ENCODE data around the gene TIGIT. TPM values are rescaled to one million over a fixed set of nuclear protein-coding genes. Genes with fewer than 3 reads are reported as not detected.
A peak's percentile ranks its signal among the peaks of the same experiment; 100 is the strongest.
"Not testable (repeated sequence)": the region's sequence is repeated elsewhere in the genome, so short reads cannot be mapped to it uniquely, and the experiment has no call there.

Gene TIGIT
- total RNA-seq, result 10 to 100 TPM; 17.3 to 22.1 TPM

DNA sequence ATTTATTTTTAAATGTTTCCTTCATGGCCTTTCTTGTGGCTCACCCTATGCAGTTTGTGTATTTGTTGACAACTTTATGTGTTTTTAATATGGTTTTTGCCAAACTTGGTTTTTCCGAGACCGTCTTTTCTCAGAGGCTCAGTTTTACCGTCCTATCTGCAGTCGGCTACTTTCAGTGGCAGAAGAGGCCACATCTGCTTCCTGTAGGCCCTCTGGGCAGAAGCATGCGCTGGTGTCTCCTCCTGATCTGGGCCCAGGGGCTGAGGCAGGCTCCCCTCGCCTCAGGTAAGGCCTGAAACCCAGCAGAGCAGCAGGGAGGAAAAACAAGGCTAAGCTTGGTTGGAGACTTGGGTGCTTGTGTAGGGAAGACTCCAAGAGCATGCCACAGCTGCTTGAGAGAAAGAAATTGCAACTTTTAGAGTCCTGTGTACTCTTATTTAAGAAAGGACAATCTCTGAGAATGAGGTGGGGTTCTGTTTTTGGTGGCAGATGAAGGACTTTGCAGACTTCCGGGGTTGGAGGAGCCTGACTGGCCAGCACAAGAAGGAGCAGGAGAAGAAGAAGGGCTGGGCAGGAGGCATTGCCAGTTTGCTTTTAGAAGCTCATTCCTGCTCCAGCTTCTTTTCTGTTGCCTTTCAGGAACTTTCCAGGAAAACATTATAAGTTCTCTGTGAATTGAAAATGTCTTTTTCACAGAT, at the start of gene TIGIT:
Gene TIGIT, plus strand, starts transcription at position 191 of the 698 bp plus-strand sequence. Its CDS starts 34 bp downstream, at position 225.
- Mint-ChIP-seq H3K4me3 (peak within 1 kb of the TSS; percentile 63), H3K27me3 (ENCODE audit: low read depth) (no peaks in the 10 kb centered on the region), H3K9me3 (ENCODE audit: insufficient read depth) (no peaks in the 10 kb centered on the region), H3K27ac (peak within 1 kb of the TSS; percentile 77), H3K4me1 (ENCODE audit: low read depth) (peaks cover 36% of the 10 kb centered on the region), H3K36me3 (ENCODE audit: low read depth) (peaks cover 10% of the 10 kb centered on the region)
- ChIA-PET CTCF (interaction anchor here (0.6 to 5.0 kb wide), 13 partner anchors 11 to 449 kb away, joined by 3 to 54 read pairs (median 3); no protein-coding TSS in a partner anchor), POLR2A (interaction anchor here (1.0 to 6.3 kb wide), 9 partner anchors 8 to 80 kb away, joined by 3 to 53 read pairs (median 5); no protein-coding TSS in a partner anchor)
- ATAC-seq (no peak), DNase-seq (no peak)

DNA sequence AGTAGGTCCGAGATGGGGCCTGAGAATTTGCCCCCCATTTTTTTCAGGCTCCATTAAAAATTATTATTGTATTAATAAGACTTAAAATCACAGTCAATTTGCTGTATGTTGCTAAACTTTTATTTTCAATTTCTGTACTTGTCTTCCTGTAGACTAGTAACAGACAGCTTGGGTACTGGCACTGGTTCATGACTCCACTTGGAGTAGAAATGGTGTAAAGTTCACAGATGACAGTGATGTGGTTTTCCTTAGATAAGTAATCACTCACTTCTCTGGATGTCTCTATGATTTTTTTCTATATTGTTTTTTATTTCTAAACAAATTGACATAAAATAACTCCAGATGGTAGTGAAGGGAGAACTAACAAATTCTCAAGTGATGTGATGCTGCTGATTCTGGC, 40.9 kb upstream of the TIGIT start:
- CTCF ChIA-PET, result no interaction called here
- ATAC-seq, result no peak
- Mint-ChIP-seq H3K36me3 (ENCODE audit: low read depth) (peaks cover 2% of the 10 kb centered on the region), H3K27ac (no peak overlapping the region), H3K4me1 (ENCODE audit: low read depth) (peaks cover 2% of the 10 kb centered on the region), H3K4me3 (no peak overlapping the region), H3K27me3 (ENCODE audit: low read depth) (no peaks in the 10 kb centered on the region), H3K9me3 (ENCODE audit: insufficient read depth) (no peaks in the 10 kb centered on the region)
- POLR2A ChIA-PET, result no interaction called here
- no peak for DNase-seq

- DNase-seq, result no peak
- H3K36me3 Mint-ChIP-seq (ENCODE audit: low read depth), result peaks cover 2% of the 10 kb centered on the region
- H3K9me3 Mint-ChIP-seq (ENCODE audit: insufficient read depth), result peaks cover 3% of the 10 kb centered on the region
- H3K4me3 Mint-ChIP-seq, result no peak overlapping the region
- CTCF ChIA-PET, result no interaction called here
- no peak for ATAC-seq
- peaks cover 2% of the 10 kb centered on the region for H3K4me1 Mint-ChIP-seq (ENCODE audit: low read depth)
- no peaks in the 10 kb centered on the region for H3K27me3 Mint-ChIP-seq (ENCODE audit: low read depth)
- POLR2A ChIA-PET, result no interaction called here
- H3K27ac Mint-ChIP-seq, result no peak overlapping the region
These were observed 40.3 kb upstream of the TIGIT start for GRCh38 chr3:114253505-114253904.

- ChIA-PET CTCF (interaction anchor here (2.3 kb wide), 1 partner anchor 31 kb away, joined by 6 read pairs; no protein-coding TSS in a partner anchor), POLR2A (no interaction called here)
- Mint-ChIP-seq H3K9me3 (ENCODE audit: insufficient read depth) (peaks cover 19% of the 10 kb centered on the region), H3K27me3 (ENCODE audit: low read depth) (no peaks in the 10 kb centered on the region), H3K4me1 (ENCODE audit: low read depth) (no peaks in the 10 kb centered on the region), H3K27ac (no peak overlapping the region), H3K36me3 (ENCODE audit: low read depth) (peaks cover 10% of the 10 kb centered on the region), H3K4me3 (no peak overlapping the region)
- no peak for DNase-seq
- ATAC-seq, result no peak
These were observed 34.3 kb upstream of the TIGIT start for GRCh38 chr3:114259566-114259965.

DNA sequence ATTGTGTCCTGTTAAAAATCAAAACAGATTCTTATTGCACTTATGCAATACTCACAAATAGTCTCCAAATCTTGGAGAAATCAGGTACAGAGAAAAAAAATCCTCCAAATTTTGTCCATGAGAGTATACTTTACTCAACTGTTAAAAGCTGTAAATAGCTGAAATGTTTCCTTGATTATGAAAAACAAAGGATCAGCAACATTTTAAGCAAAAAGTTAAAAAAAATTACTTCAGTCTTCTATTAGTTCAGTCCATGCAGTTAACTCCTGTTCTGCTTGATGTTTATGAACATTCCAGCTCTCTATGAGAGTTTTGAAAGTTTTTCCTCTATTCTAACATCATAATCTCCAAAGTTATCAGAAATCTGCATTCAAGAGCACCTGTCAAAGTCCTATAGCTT, 33.7 kb upstream of the TIGIT start:
- peaks cover 11% of the 10 kb centered on the region for H3K36me3 Mint-ChIP-seq (ENCODE audit: low read depth)
- no peaks in the 10 kb centered on the region for H3K4me1 Mint-ChIP-seq (ENCODE audit: low read depth)
- H3K27me3 Mint-ChIP-seq (ENCODE audit: low read depth), result no peaks in the 10 kb centered on the region
- ATAC-seq (no peak), DNase-seq (no peak)
- no peak overlapping the region for H3K27ac Mint-ChIP-seq
- ChIA-PET CTCF (interaction anchor here (0.7 to 2.3 kb wide), 2 partner anchors 31 to 129 kb away, joined by 3 to 6 read pairs; no protein-coding TSS in a partner anchor), POLR2A (no interaction called here)
- peaks cover 25% of the 10 kb centered on the region for H3K9me3 Mint-ChIP-seq (ENCODE audit: insufficient read depth)
- H3K4me3 Mint-ChIP-seq, result no peak overlapping the region

GRCh38 chr3:114270019-114270418, 23.8 kb upstream of the TIGIT start:
- no peak overlapping the region for H3K27ac Mint-ChIP-seq
- peaks cover 3% of the 10 kb centered on the region for H3K4me1 Mint-ChIP-seq (ENCODE audit: low read depth)
- no peaks in the 10 kb centered on the region for H3K27me3 Mint-ChIP-seq (ENCODE audit: low read depth)
- ChIA-PET POLR2A (no interaction called here), CTCF (interaction anchor here (0.9 to 1.7 kb wide), 6 partner anchors 17 to 114 kb away, joined by 3 to 5 read pairs (median 4); no protein-coding TSS in a partner anchor)
- ATAC-seq (no peak), DNase-seq (no peak)
- H3K9me3 Mint-ChIP-seq (ENCODE audit: insufficient read depth), result peaks cover 45% of the 10 kb centered on the region
- peaks cover 14% of the 10 kb centered on the region for H3K36me3 Mint-ChIP-seq (ENCODE audit: low read depth)
- H3K4me3 Mint-ChIP-seq, result no peak overlapping the region

GRCh38 chr3:114272271-114272670, 21.6 kb upstream of the TIGIT start:
- no peak for ATAC-seq

GRCh38 chr3:114274929-114275328, 18.9 kb upstream of the TIGIT start:
- Mint-ChIP-seq H3K9me3 (ENCODE audit: insufficient read depth) (peaks cover 18% of the 10 kb centered on the region), H3K4me3 (no peak overlapping the region), H3K36me3 (ENCODE audit: low read depth) (peaks cover 11% of the 10 kb centered on the region), H3K27ac (no peak overlapping the region), H3K27me3 (ENCODE audit: low read depth) (no peaks in the 10 kb centered on the region), H3K4me1 (ENCODE audit: low read depth) (peaks cover 5% of the 10 kb centered on the region)
- ChIA-PET POLR2A (no interaction called here), CTCF (interaction anchor here (0.9 to 2.4 kb wide), 3 partner anchors 16 to 122 kb away, joined by 3 to 10 read pairs (median 3); no protein-coding TSS in a partner anchor)
- DNase-seq (no peak), ATAC-seq (no peak)

More at GRCh38 chr3:114272271-114272670, 21.6 kb upstream of the TIGIT start:
- Mint-ChIP-seq H3K36me3 (ENCODE audit: low read depth) (peaks cover 18% of the 10 kb centered on the region), H3K27me3 (ENCODE audit: low read depth) (no peaks in the 10 kb centered on the region), H3K27ac (no peak overlapping the region), H3K4me3 (no peak overlapping the region), H3K9me3 (ENCODE audit: insufficient read depth) (peaks cover 31% of the 10 kb centered on the region), H3K4me1 (ENCODE audit: low read depth) (peaks cover 5% of the 10 kb centered on the region)
- ChIA-PET CTCF (no interaction called here), POLR2A (interaction anchor here (0.7 kb wide), 1 partner anchor 734 kb away, joined by 3 read pairs; no protein-coding TSS in a partner anchor)
- DNase-seq, result no peak

DNA sequence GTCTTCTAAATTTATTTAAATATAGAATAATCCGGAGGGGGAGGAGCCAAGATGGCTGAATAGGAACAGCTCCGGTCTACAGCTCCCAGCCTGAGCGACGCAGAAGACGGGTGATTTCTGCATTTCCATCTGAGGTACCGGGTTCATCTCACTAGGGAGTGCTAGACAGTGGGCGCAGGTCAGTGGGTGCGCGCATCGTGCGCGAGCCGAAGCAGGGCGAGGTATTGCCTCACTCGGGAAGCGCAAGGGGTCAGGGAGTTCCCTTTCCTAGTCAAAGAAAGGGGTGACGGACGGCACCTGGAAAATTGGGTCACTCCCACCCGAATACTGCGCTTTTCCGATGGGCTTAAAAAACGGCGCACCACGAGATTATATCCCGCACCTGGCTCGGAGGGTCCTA, 17.0 kb upstream of the TIGIT start:
- H3K4me3 Mint-ChIP-seq; DNase-seq; CTCF ChIA-PET; H3K27ac Mint-ChIP-seq; H3K27me3 Mint-ChIP-seq (ENCODE audit: low read depth); H3K4me1 Mint-ChIP-seq (ENCODE audit: low read depth); ATAC-seq; POLR2A ChIA-PET; H3K36me3 Mint-ChIP-seq (ENCODE audit: low read depth): not testable (repeated sequence)
- peaks cover 16% of the 10 kb centered on the region for H3K9me3 Mint-ChIP-seq (ENCODE audit: insufficient read depth)

DNA sequence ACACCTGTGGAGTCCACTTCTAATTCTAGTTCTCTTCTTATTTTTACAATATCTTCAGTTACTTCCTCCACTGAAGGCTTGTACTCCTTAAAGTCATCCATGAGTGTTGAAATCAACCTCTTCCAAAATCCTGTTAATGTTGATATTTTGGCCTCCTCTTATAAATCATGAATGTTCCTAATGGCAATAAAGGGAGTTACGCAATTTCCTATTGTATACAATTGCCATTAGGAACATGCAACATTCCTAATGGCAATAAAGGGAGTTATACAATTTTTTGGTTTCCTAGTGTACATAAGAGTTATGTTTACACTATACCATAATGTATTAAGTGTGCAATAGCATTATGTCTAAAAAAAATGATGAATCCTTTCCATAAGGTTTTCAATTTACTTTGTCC, 9.2 kb upstream of the TIGIT start:
- H3K4me1 Mint-ChIP-seq (ENCODE audit: low read depth), result peaks cover 11% of the 10 kb centered on the region
- CTCF ChIA-PET, result interaction anchor here (0.7 to 3.9 kb wide), 5 partner anchors 16 to 242 kb away, joined by 3 to 14 read pairs (median 4); no protein-coding TSS in a partner anchor
- no peak overlapping the region for H3K4me3 Mint-ChIP-seq
- peaks cover 2% of the 10 kb centered on the region for H3K36me3 Mint-ChIP-seq (ENCODE audit: low read depth)
- H3K27ac Mint-ChIP-seq, result no peak overlapping the region
- no peak for ATAC-seq
- no peaks in the 10 kb centered on the region for H3K9me3 Mint-ChIP-seq (ENCODE audit: insufficient read depth)
- H3K27me3 Mint-ChIP-seq (ENCODE audit: low read depth), result no peaks in the 10 kb centered on the region
- POLR2A ChIA-PET, result interaction anchor here (1.1 kb wide), 1 partner anchor 49 kb away, joined by 4 read pairs; no protein-coding TSS in a partner anchor
- DNase-seq, result no peak

GRCh38 chr3:114285648-114286230, 8.1 kb upstream of the TIGIT start:
- H3K27ac Mint-ChIP-seq, result peak overlapping the region; percentile 87
- no peaks in the 10 kb centered on the region for H3K9me3 Mint-ChIP-seq (ENCODE audit: insufficient read depth)
- CTCF ChIA-PET, result interaction anchor here (0.7 to 3.9 kb wide), 6 partner anchors 11 to 241 kb away, joined by 3 to 14 read pairs (median 4); no protein-coding TSS in a partner anchor
- ATAC-seq, result peak; percentile 86
- peaks cover 2% of the 10 kb centered on the region for H3K36me3 Mint-ChIP-seq (ENCODE audit: low read depth)
- peak overlapping the region; percentile 53 for H3K4me3 Mint-ChIP-seq
- no peak for DNase-seq
- H3K4me1 Mint-ChIP-seq (ENCODE audit: low read depth), result peaks cover 14% of the 10 kb centered on the region
- no peaks in the 10 kb centered on the region for H3K27me3 Mint-ChIP-seq (ENCODE audit: low read depth)
- POLR2A ChIA-PET, result interaction anchor here (0.6 to 1.4 kb wide), 4 partner anchors 9 to 72 kb away, joined by 3 to 15 read pairs (median 4); partner anchors contain the start of gene TIGIT

GRCh38 chr3:114286266-114286665, 7.6 kb upstream of the TIGIT start:
- Mint-ChIP-seq H3K36me3 (ENCODE audit: low read depth) (peaks cover 2% of the 10 kb centered on the region), H3K27ac (peak overlapping the region; percentile 87), H3K9me3 (ENCODE audit: insufficient read depth) (no peaks in the 10 kb centered on the region), H3K27me3 (ENCODE audit: low read depth) (no peaks in the 10 kb centered on the region), H3K4me1 (ENCODE audit: low read depth) (peaks cover 19% of the 10 kb centered on the region), H3K4me3 (peak overlapping the region; percentile 53)
- POLR2A ChIA-PET, result interaction anchor here (1.4 kb wide), 1 partner anchor 8 kb away, joined by 5 read pairs; the partner anchor contains the start of gene TIGIT
- DNase-seq (no peak), ATAC-seq (no peak)
- CTCF ChIA-PET, result interaction anchor here (0.7 to 3.9 kb wide), 4 partner anchors 11 to 73 kb away, joined by 4 to 14 read pairs (median 8); no protein-coding TSS in a partner anchor

All from activated CD8-positive, alpha-beta T cell treated with anti-CD3 and anti-CD28 coated beads, Interleukin-2, amount 10 ng/mL, durations not matched to agents 7 days and 5 days (primary cell).